WTC11 (cell line): ENCODE measurements around the gene IL1RAPL1. TPM values are rescaled to one million over a fixed set of nuclear protein-coding genes. Genes with fewer than 3 reads are reported as not detected.

Experiments used
- ATAC-seq: fragments of 200-7000 bp; cut with Tn5 transposase; 2 replicates; pipeline ENCODE4 v1.10.0; 2021; ENCODE audit warnings: mild to moderate bottlenecking, moderate library complexity
- CTCF ChIA-PET: fragments of 300-600 bp; sonication (Branson Sonifier 250); formaldehyde crosslinking; loops from one replicate; lab custom pipeline; 2021; ENCODE audit warnings: antibody characterized with exemption; lab: Charles Lee
- POLR2A ChIA-PET: fragments of 350-600 bp; sonication (Branson Sonifier 250); formaldehyde crosslinking; loops from one replicate; lab custom pipeline; 2021; ENCODE audit warnings: antibody characterized with exemption; lab: Charles Lee
- DNase-seq: peaks from one replicate; pipeline ENCODE4 v3.0.0; 2021; ENCODE audit warnings: low spot score
- H3K27ac Mint-ChIP-seq: 2 replicates; pipeline ENCODE4 v1.8.0; 2021; ENCODE audit warnings: mixed read lengths
- H3K27me3 Mint-ChIP-seq: 2 replicates; pipeline ENCODE4 v1.8.0; 2021; ENCODE audit warnings: low read depth, mild to moderate bottlenecking, moderate library complexity, mixed read lengths
- H3K36me3 Mint-ChIP-seq: 2 replicates; pipeline ENCODE4 v1.8.0; 2021; ENCODE audit warnings: mixed read lengths
- H3K4me1 Mint-ChIP-seq: 2 replicates; pipeline ENCODE4 v1.8.0; 2022; ENCODE audit warnings: mixed read lengths
- H3K4me3 Mint-ChIP-seq: 2 replicates; pipeline ENCODE4 v1.8.0; 2021; ENCODE audit warnings: mild to moderate bottlenecking, moderate library complexity, mixed read lengths
- H3K9me3 Mint-ChIP-seq: 2 replicates; pipeline ENCODE4 v1.8.0; 2021; ENCODE audit warnings: mixed read lengths
- AFF4 ChIP-seq: sonication (generic); formaldehyde crosslinking; IDR thresholded peaks from 2 replicates; pipeline ENCODE4 v1.8.1; 2023; ENCODE audit warnings: mild to moderate bottlenecking, missing genetic modification reagents, borderline replicate concordance
- ARID4B ChIP-seq: sonication (generic); formaldehyde crosslinking; IDR thresholded peaks from 2 replicates; pipeline ENCODE4 v1.8.0; 2023; ENCODE audit warnings: missing genetic modification reagents, mild to moderate bottlenecking, borderline replicate concordance
- CTCF ChIP-seq: fragments of 200-600 bp; IDR thresholded peaks from 2 replicates; pipeline ENCODE4 v1.8.0; 2022; ENCODE audit warnings: antibody characterized with exemption
- ERG ChIP-seq: fragments of 250-450 bp; sonication (Bioruptor Pico); IDR thresholded peaks from 2 replicates; pipeline ENCODE4 v1.8.0; 2021; ENCODE audit warnings: mild to moderate bottlenecking
- HMGA2 ChIP-seq: fragments of 250-450 bp; sonication (Bioruptor Pico); IDR thresholded peaks from 2 replicates; pipeline ENCODE4 v1.4.0; 2021; ENCODE audit warnings: mild to moderate bottlenecking, moderate library complexity
- IRF2 ChIP-seq: sonication (generic); formaldehyde crosslinking; IDR thresholded peaks from 2 replicates; pipeline ENCODE4 v1.8.0; 2022; ENCODE audit warnings: low read depth, missing genetic modification reagents, borderline replicate concordance
- KAT7 ChIP-seq: sonication (generic); formaldehyde crosslinking; IDR thresholded peaks from 2 replicates; pipeline ENCODE4 v1.8.1; 2023; ENCODE audit warnings: missing genetic modification reagents, mild to moderate bottlenecking, borderline replicate concordance
- MLX ChIP-seq: sonication (generic); formaldehyde crosslinking; IDR thresholded peaks from 2 replicates; pipeline ENCODE4 v1.8.1; 2023; ENCODE audit warnings: mild to moderate bottlenecking, missing genetic modification reagents, moderate library complexity
- NFE2L1 ChIP-seq: sonication (generic); formaldehyde crosslinking; IDR thresholded peaks from 2 replicates; pipeline ENCODE4 v1.8.1; 2023; ENCODE audit warnings: missing genetic modification reagents
- NR3C1 ChIP-seq: sonication (generic); formaldehyde crosslinking; conservative IDR thresholded peaks from 2 replicates; pipeline ENCODE4 v1.8.1; 2023; ENCODE audit warnings: low read depth, mild to moderate bottlenecking, missing genetic modification reagents
- USF1 ChIP-seq: sonication (generic); formaldehyde crosslinking; IDR thresholded peaks from 2 replicates; pipeline ENCODE4 v1.8.0; 2022; ENCODE audit warnings: mild to moderate bottlenecking, missing genetic modification reagents
- ZMAT4 ChIP-seq: fragments of 250-450 bp; sonication (Bioruptor Pico); IDR thresholded peaks from 2 replicates; pipeline ENCODE4 v1.9.0; 2021; ENCODE audit warnings: mild to moderate bottlenecking
- ZNF232 ChIP-seq: sonication (generic); formaldehyde crosslinking; IDR thresholded peaks from 2 replicates; pipeline ENCODE4 v1.8.0; 2022; ENCODE audit warnings: mild to moderate bottlenecking, missing genetic modification reagents
- total RNA-seq: library from RNA; stranded (reverse); gene quantifications from 3 replicates; pipeline ENCODE4 v1.2.3, GENCODE V29; 2021

IL1RAPL1 gene
- total RNA-seq, 1 experiment from 2014 or later = 0.13 TPM

GRCh38 chrX:29992083-29992482 is 1404.8 kb downstream of the IL1RAPL1 start:
- ChIA-PET CTCF (no interaction called here), POLR2A (no interaction called here)
- Mint-ChIP-seq H3K36me3 (no peaks in the 10 kb centered on the region), H3K27ac (no peak overlapping the region), H3K27me3 (no peaks in the 10 kb centered on the region), H3K4me1 (no peaks in the 10 kb centered on the region), H3K4me3 (no peak overlapping the region), H3K9me3 (peaks cover 8% of the 10 kb centered on the region; the same call in 1 of the 2 replicates)
- no peak for ATAC-seq
- DNase-seq = no peak
- no peak for TF ChIP-seq ZMAT4 (CRISPR knock-in tag)
- TF ChIP-seq NR3C1 (CRISPR knock-in tag) = no peak
- no peak for TF ChIP-seq USF1 (CRISPR knock-in tag)
- no peak for TF ChIP-seq CTCF
- TF ChIP-seq AFF4 (CRISPR knock-in tag) = no peak
- no peak for TF ChIP-seq IRF2 (CRISPR knock-in tag)
- no peak for TF ChIP-seq ZNF232 (CRISPR knock-in tag)
- no peak for TF ChIP-seq MLX
- TF ChIP-seq HMGA2 = no peak
- TF ChIP-seq KAT7 = no peak
- no peak for TF ChIP-seq NFE2L1 (CRISPR knock-in tag)
- TF ChIP-seq ARID4B (CRISPR knock-in tag) = no peak
- TF ChIP-seq ERG (CRISPR knock-in tag) = no peak
- TF ChIP-seq, all 79 proteins: peak for 0
